HCT116 (cell line): Measurements from ENCODE around the gene SYNPR. TPM values are rescaled to one million over a fixed set of nuclear protein-coding genes. Genes with fewer than 3 reads are reported as not detected.

Experiments
- ATAC-seq: fragments of 200-7000 bp; cut with Tn5 transposase; 2 replicates; pipeline ENCODE4 v1.9.1; 2020; ENCODE audit warnings: mild to moderate bottlenecking, moderate library complexity
- BruUV-seq: library from RNA; stranded (reverse); fragments of 400-500 nt; replicated peaks from 2 replicates; lab custom pipeline; 2021; lab: Mats Ljungman, UMichigan
- CTCF ChIA-PET: fragments of 300-600 bp; sonication (Branson Sonifier 250); formaldehyde crosslinking; loops from one replicate; lab custom pipeline; 2021; ENCODE audit warnings: antibody characterized with exemption; lab: Charles Lee
- POLR2A ChIA-PET: fragments of 300-600, 350-600 bp; sonication (Branson Sonifier 250); formaldehyde crosslinking; loops from one replicate; lab custom pipeline; 2021; ENCODE audit warnings: antibody characterized with exemption; lab: Charles Lee
- RAD21 ChIA-PET, 2 experiments: fragments of 300-600 bp; sonication (Branson Sonifier 250); formaldehyde crosslinking; loops; one replicate each; lab custom pipeline; 2023; ENCODE audit warnings: low total read pairs in 2 of 2; ENCODE audit not compliant: uncharacterized antibody in 2 of 2, unreplicated experiment in 2 of 2, low non-redundant PET in 1 of 2; lab: Charles Lee
- DNase-seq: peaks from one replicate; pipeline ENCODE4 v3.0.0-alpha.2; 2010; ENCODE audit warnings: low read depth, low spot score
- H2AFZ ChIP-seq: fragments of 200-600 bp; shearing (Covaris generic), sonication (generic); 2 replicates; pipeline ENCODE4 v1.6.1; 2017; ENCODE audit warnings: low read depth, mixed run types, mixed read lengths, antibody characterized with exemption, low read length; ENCODE audit not compliant: poor library complexity, severe bottlenecking
- H3K27ac ChIP-seq: 2 replicates; pipeline ENCODE4 v1.5.1; 2012; ENCODE audit warnings: low read depth, low read length
- H3K27me3 ChIP-seq: fragments of 200-600 bp; sonication (generic); 2 replicates; pipeline ENCODE4 v1.6.1; 2016; ENCODE audit warnings: mixed run types, low read length, mixed read lengths; ENCODE audit not compliant: insufficient read depth
- H3K36me3 ChIP-seq, 2 experiments: fragments of 200-500 bp in 1 of 2; fragments of 200-600 bp in 1 of 2; sonication (Bioruptor generic) in 1 of 2; sonication (generic) in 1 of 2; 2 replicates each; pipeline versions ENCODE4 v1.5.1 to v1.6.1; 2014 to 2016; ENCODE audit warnings: low read length in 2 of 2, inconsistent platforms in 1 of 2, mixed read lengths in 1 of 2, mixed run types in 1 of 2; ENCODE audit not compliant: insufficient read depth in 2 of 2, control insufficient read depth in 1 of 2
- H3K4me1 ChIP-seq, 2 experiments: fragments of 200-600 bp in 1 of 2; sonication (generic) in 1 of 2; 2 replicates each; pipeline versions ENCODE4 v1.5.1 to v1.6.1; 2012 to 2017; ENCODE audit warnings: low read length in 2 of 2, inconsistent platforms in 1 of 2, mild to moderate bottlenecking in 1 of 2, mixed read lengths in 1 of 2, mixed run types in 1 of 2, moderate library complexity in 1 of 2; ENCODE audit not compliant: insufficient read depth in 2 of 2, control insufficient read depth in 1 of 2
- H3K4me2 ChIP-seq: fragments of 200-600 bp; sonication (generic); 2 replicates; pipeline ENCODE4 v1.6.1; 2017; ENCODE audit warnings: mixed run types, low read length, mixed read lengths
- H3K4me3 ChIP-seq, 2 experiments: fragments of 200-600 bp in 1 of 2; sonication (generic) in 1 of 2; replicated peaks in 1 of 2; 2 replicates each; pipeline ENCODE4 v1.5.1; 2011 to 2016; ENCODE audit warnings: low read length in 2 of 2, control low read depth in 1 of 2, low read depth in 1 of 2, mild to moderate bottlenecking in 1 of 2, mixed read lengths in 1 of 2, mixed run types in 1 of 2
- H3K79me2 ChIP-seq: fragments of 200-600 bp; sonication (generic); 2 replicates; pipeline ENCODE4 v1.6.1; 2017; ENCODE audit warnings: mild to moderate bottlenecking, mixed run types, low read length, moderate library complexity, mixed read lengths; ENCODE audit not compliant: insufficient read depth
- H3K9ac ChIP-seq: fragments of 200-600 bp; sonication (generic); 2 replicates; pipeline ENCODE4 v1.6.1; 2016; ENCODE audit warnings: low read length, mixed read lengths
- H3K9me2 ChIP-seq: fragments of 200-600 bp; sonication (generic), shearing (Covaris generic); 2 replicates; pipeline ENCODE4 v1.6.1; 2017; ENCODE audit warnings: mixed run types, mild to moderate bottlenecking, moderate library complexity; ENCODE audit not compliant: insufficient read depth
- H3K9me3 ChIP-seq, 2 experiments: fragments of 200-500 bp in 1 of 2; fragments of 200-600 bp in 1 of 2; sonication (Bioruptor generic) in 1 of 2; sonication (generic) in 1 of 2; 2 replicates each; pipeline ENCODE4 v1.6.1; 2014 to 2017; ENCODE audit warnings: low read length in 2 of 2, mixed read lengths in 2 of 2, inconsistent platforms in 1 of 2, low read depth in 1 of 2, mild to moderate bottlenecking in 1 of 2, mixed run types in 1 of 2, moderate library complexity in 1 of 2; ENCODE audit not compliant: control insufficient read depth in 1 of 2, insufficient read depth in 1 of 2
- H4K20me1 ChIP-seq: fragments of 200-600 bp; sonication (generic), shearing (Covaris generic); 2 replicates; pipeline ENCODE4 v1.6.1; 2017; ENCODE audit warnings: mixed run types, mild to moderate bottlenecking, moderate library complexity; ENCODE audit not compliant: insufficient read depth
- ATF3 ChIP-seq: IDR thresholded peaks from 2 replicates; pipeline ENCODE4 v1.6.1; 2012
- CBX3 ChIP-seq: IDR thresholded peaks from 2 replicates; pipeline ENCODE4 v1.6.1; 2012; ENCODE audit warnings: low read depth
- CTCF ChIP-seq, 3 experiments: fragments of 200-600 bp in 1 of 3; sonication (generic) in 1 of 3; IDR thresholded peaks in 2 of 3; conservative IDR thresholded peaks in 1 of 3; 2 replicates each; pipeline ENCODE4 v1.5.1; 2012 to 2017; ENCODE audit warnings: low read depth in 2 of 3, low read length in 2 of 3, antibody characterized with exemption in 1 of 3, borderline replicate concordance in 1 of 3, control low read depth in 1 of 3, mild to moderate bottlenecking in 1 of 3, mixed read lengths in 1 of 3, mixed run types in 1 of 3, moderate library complexity in 1 of 3; ENCODE audit not compliant: insufficient read depth in 1 of 3
- EGR1 ChIP-seq: IDR thresholded peaks from 2 replicates; pipeline ENCODE4 v1.6.1; 2012; ENCODE audit warnings: low read depth
- ELF1 ChIP-seq: IDR thresholded peaks from 2 replicates; pipeline ENCODE4 v1.6.1; 2012; ENCODE audit warnings: low read depth, borderline replicate concordance
- EZH2 ChIP-seq: fragments of 200-600 bp; sonication (generic); IDR thresholded peaks from 2 replicates; pipeline ENCODE4 v1.6.1; 2017; ENCODE audit warnings: antibody characterized with exemption, mixed run types
- EZH2phosphoT487 ChIP-seq: fragments of 200-600 bp; IDR thresholded peaks from 2 replicates; pipeline ENCODE4 v1.6.1; 2018; ENCODE audit warnings: antibody characterized with exemption, borderline replicate concordance
- FOSL1 ChIP-seq: IDR thresholded peaks from 2 replicates; pipeline ENCODE4 v1.6.1; 2012; ENCODE audit warnings: low read depth
- MAX ChIP-seq: IDR thresholded peaks from 2 replicates; pipeline ENCODE4 v1.6.1; 2012
- RAD21 ChIP-seq: IDR thresholded peaks from 2 replicates; pipeline ENCODE4 v1.6.1; 2012; ENCODE audit warnings: low read depth, mild to moderate bottlenecking
- SIN3A ChIP-seq: IDR thresholded peaks from 2 replicates; pipeline ENCODE4 v1.6.1; 2012; ENCODE audit warnings: low read depth
- SP1 ChIP-seq: IDR thresholded peaks from 2 replicates; pipeline ENCODE4 v1.6.1; 2012; ENCODE audit warnings: low read depth
- SRF ChIP-seq: IDR thresholded peaks from 2 replicates; pipeline ENCODE4 v1.6.1; 2012; ENCODE audit warnings: low read depth
- ZBTB33 ChIP-seq: IDR thresholded peaks from 2 replicates; pipeline ENCODE4 v1.6.1; 2011; ENCODE audit warnings: mild to moderate bottlenecking, low read length, moderate library complexity; ENCODE audit not compliant: insufficient replicate concordance; ENCODE audit errors: extremely low read depth
- intact Hi-C: fragments of 100-400 bp; cut with micrococcal nuclease; formaldehyde crosslinking; loops from 2 replicates; pipeline ENCODE4 v1.10.0; 2022
- total RNA-seq: library from RNA; stranded (reverse); gene quantifications from one replicate; pipeline ENCODE4 v1.2.1, GENCODE V29; 2021; ENCODE audit not compliant: unreplicated experiment

The SYNPR gene
- total RNA-seq, 1 experiment from 2014 or later = not detected

GRCh38 chr3:63652066-63652725, 374.1 kb downstream of the SYNPR start, which contains the start of gene SNTN (continued):
- TF ChIP-seq ZBTB33 = no peak
- no peak for TF ChIP-seq CBX3
- no peak for TF ChIP-seq ATF3
- no peak for TF ChIP-seq EZH2phosphoT487
- no peak for TF ChIP-seq EGR1
- TF ChIP-seq SRF = no peak
- TF ChIP-seq, all 23 proteins: peak for 0

GRCh38 chr3:63654211-63654610, 376.1 kb downstream of the SYNPR start:
- no TSS peak for BruUV-seq
- no peaks in the 10 kb centered on the region for H4K20me1 ChIP-seq
- H3K9me3 ChIP-seq = no peaks in the 10 kb centered on the region
- H3K27me3 ChIP-seq = peaks cover 3% of the 10 kb centered on the region; the same call in 1 of the 2 replicates
- no peak for DNase-seq
- no peaks in the 10 kb centered on the region for H3K79me2 ChIP-seq
- H3K9me2 ChIP-seq = no peaks in the 10 kb centered on the region
- CTCF ChIA-PET = no interaction called here
- no peak overlapping the region for H3K27ac ChIP-seq
- no peak overlapping the region for H2AFZ ChIP-seq
- TF ChIP-seq EZH2 (no peak), SP1 (no peak), RAD21 (no peak), SIN3A (no peak), ELF1 (no peak), MAX (no peak), ZBTB33 (no peak), SRF (no peak), FOSL1 (no peak), CTCF (IDR thresholded peaks at IDR 0.05 in 2 of 3, conservative IDR thresholded peaks at IDR 0.05 in 1 of 3; ENCODE audit: borderline replicate concordance in 1 of 3, insufficient read depth in 1 of 3, low read depth in 2 of 3, low read length in 2 of 3) (no peak), ATF3 (no peak)
- ATAC-seq = no peak
- no peak overlapping the region for H3K9ac ChIP-seq
- no peak overlapping the region for H3K4me2 ChIP-seq
- RAD21 ChIA-PET = no interaction called here
- POLR2A ChIA-PET = no interaction called here
- H3K4me1 ChIP-seq = no peaks in the 10 kb centered on the region
- H3K36me3 ChIP-seq = no peaks in the 10 kb centered on the region
- no peak overlapping the region for H3K4me3 ChIP-seq
- intact Hi-C loops = no loop called here
